Parathyroid adenoma (tissue), 2 donors: Measurements from ENCODE around the gene DDX10.

Experiments used
- H2AFZ ChIP-seq: fragments of 300-600 bp; sonication (generic); one replicate; pipeline ENCODE4 v1.7.0; 2017; ENCODE audit warnings: antibody characterized with exemption, mild to moderate bottlenecking
- H3K27ac ChIP-seq: fragments of 300-600 bp; sonication (generic); one replicate; pipeline ENCODE4 v1.7.0; 2017
- H3K27me3 ChIP-seq: fragments of 300-600 bp; sonication (generic); one replicate; pipeline ENCODE4 v1.7.0; 2017; ENCODE audit warnings: low read length; ENCODE audit not compliant: control insufficient read depth, insufficient read depth
- H3K36me3 ChIP-seq: fragments of 300-600 bp; sonication (generic); one replicate; pipeline ENCODE4 v1.7.0; 2017; ENCODE audit warnings: low read length; ENCODE audit not compliant: control insufficient read depth, insufficient read depth
- H3K4me1 ChIP-seq: fragments of 300-600 bp; sonication (generic); one replicate; pipeline ENCODE4 v1.7.0; 2017; ENCODE audit warnings: control low read depth
- H3K4me2 ChIP-seq: fragments of 300-600 bp; sonication (generic); one replicate; pipeline ENCODE4 v1.7.0; 2017; ENCODE audit warnings: low read length
- H3K4me3 ChIP-seq: fragments of 300-600 bp; sonication (generic); one replicate; pipeline ENCODE4 v1.7.0; 2017; ENCODE audit warnings: low read depth, low read length
- H3K79me2 ChIP-seq: fragments of 300-600 bp; sonication (generic); one replicate; pipeline ENCODE4 v1.7.0; 2017; ENCODE audit warnings: control low read depth
- H3K9ac ChIP-seq: fragments of 300-600 bp; sonication (generic); one replicate; pipeline ENCODE4 v1.7.0; 2017; ENCODE audit warnings: mild to moderate bottlenecking
- H3K9me3 ChIP-seq: fragments of 300-600 bp; sonication (generic); one replicate; pipeline ENCODE4 v1.7.0; 2017; ENCODE audit warnings: low read length; ENCODE audit not compliant: control insufficient read depth
- TF ChIP-seq, protein P1 (sequence below): fragments of 300-600 bp; sonication (generic); IDR thresholded peaks from one replicate; pipeline ENCODE4 v1.7.0; 2017; ENCODE audit warnings: antibody characterized with exemption, mild to moderate bottlenecking
- donor health status: primary hyperparathyroidism.

The DDX10 gene

DNA sequence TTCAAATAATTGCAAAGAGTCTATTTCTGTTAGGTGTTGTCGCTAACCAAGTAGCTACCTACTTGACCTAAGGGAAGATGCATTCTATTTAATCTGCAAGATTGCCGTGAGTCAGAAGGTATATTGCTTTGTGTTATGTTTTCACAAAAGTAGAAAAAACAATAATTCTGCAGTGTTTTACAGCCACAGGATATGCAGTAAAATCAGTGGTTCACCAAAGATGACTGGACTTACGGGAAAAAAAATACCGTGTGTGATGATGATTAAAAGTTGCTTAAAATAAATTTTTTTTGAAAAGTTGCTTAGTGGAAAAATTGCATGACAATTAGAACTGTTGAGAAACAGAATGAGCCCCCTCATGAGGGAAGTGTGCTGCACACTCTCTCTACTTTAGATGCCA, 209.1 kb downstream of the DDX10 start:
- no peak overlapping the region for H3K4me2 ChIP-seq
- no peaks in the 10 kb centered on the region for H3K9me3 ChIP-seq
- H3K4me3 ChIP-seq = no peak overlapping the region
- H3K4me1 ChIP-seq = no peaks in the 10 kb centered on the region
- no peak overlapping the region for H2AFZ ChIP-seq
- H3K9ac ChIP-seq = no peak overlapping the region
- H3K36me3 ChIP-seq = no peaks in the 10 kb centered on the region
- H3K27ac ChIP-seq = no peak overlapping the region
- no peaks in the 10 kb centered on the region for H3K79me2 ChIP-seq
- TF ChIP-seq, protein P1, sequence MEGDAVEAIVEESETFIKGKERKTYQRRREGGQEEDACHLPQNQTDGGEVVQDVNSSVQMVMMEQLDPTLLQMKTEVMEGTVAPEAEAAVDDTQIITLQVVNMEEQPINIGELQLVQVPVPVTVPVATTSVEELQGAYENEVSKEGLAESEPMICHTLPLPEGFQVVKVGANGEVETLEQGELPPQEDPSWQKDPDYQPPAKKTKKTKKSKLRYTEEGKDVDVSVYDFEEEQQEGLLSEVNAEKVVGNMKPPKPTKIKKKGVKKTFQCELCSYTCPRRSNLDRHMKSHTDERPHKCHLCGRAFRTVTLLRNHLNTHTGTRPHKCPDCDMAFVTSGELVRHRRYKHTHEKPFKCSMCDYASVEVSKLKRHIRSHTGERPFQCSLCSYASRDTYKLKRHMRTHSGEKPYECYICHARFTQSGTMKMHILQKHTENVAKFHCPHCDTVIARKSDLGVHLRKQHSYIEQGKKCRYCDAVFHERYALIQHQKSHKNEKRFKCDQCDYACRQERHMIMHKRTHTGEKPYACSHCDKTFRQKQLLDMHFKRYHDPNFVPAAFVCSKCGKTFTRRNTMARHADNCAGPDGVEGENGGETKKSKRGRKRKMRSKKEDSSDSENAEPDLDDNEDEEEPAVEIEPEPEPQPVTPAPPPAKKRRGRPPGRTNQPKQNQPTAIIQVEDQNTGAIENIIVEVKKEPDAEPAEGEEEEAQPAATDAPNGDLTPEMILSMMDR = no peak
- no peaks in the 10 kb centered on the region for H3K27me3 ChIP-seq

DNA sequence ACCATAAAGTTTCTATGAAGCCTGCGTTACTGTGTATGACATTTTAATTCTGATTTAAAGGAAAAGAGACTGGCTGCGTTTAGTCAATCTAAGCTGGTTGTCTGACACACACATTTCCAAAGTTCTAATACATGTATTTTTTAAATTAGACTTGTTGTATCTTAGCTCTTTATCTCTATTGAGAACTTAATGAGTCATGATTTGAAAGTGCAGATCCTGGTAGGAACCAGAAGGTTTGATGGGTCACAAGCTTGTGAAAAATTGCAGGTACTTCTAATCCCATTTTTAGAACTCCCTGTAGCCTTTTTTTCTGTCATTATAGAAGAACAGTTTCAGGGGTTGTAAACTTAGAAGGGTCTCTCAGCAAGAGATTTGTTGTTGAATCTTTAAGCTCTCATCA, 210.3 kb downstream of the DDX10 start:
- Histone ChIP-seq H3K9ac (no peak overlapping the region), H3K79me2 (no peaks in the 10 kb centered on the region), H3K36me3 (no peaks in the 10 kb centered on the region), H3K4me1 (no peaks in the 10 kb centered on the region), H3K4me2 (no peak overlapping the region), H3K27ac (no peak overlapping the region), H3K27me3 (no peaks in the 10 kb centered on the region), H3K4me3 (no peak overlapping the region), H3K9me3 (no peaks in the 10 kb centered on the region), H2AFZ (no peak overlapping the region)
- TF ChIP-seq, protein P1 = no peak

DNA sequence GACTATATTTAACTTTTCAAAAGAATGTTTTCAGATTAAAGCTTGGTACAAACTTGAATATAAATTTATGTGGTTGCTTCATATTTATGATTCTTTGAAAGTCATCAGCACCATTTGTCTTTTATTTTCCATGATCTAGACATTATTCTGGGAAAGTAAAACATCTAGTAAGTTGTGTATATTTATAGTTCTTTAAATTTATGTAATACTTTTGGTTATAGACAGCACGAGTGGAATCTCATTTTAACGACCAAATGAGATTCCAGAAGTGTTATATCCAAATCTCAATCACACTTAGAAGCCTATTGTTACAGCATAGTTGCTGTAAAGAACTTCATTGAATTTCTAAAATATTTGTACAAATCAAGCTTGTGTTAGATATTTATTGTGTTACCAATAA, 212.3 kb downstream of the DDX10 start:
- H3K27me3 ChIP-seq = no peaks in the 10 kb centered on the region
- H3K4me2 ChIP-seq = no peak overlapping the region
- no peak overlapping the region for H3K27ac ChIP-seq
- no peaks in the 10 kb centered on the region for H3K79me2 ChIP-seq
- TF ChIP-seq, protein P1 = no peak
- no peaks in the 10 kb centered on the region for H3K9me3 ChIP-seq
- no peaks in the 10 kb centered on the region for H3K36me3 ChIP-seq
- H3K9ac ChIP-seq = no peak overlapping the region
- no peak overlapping the region for H2AFZ ChIP-seq
- no peaks in the 10 kb centered on the region for H3K4me1 ChIP-seq
- no peak overlapping the region for H3K4me3 ChIP-seq

DNA sequence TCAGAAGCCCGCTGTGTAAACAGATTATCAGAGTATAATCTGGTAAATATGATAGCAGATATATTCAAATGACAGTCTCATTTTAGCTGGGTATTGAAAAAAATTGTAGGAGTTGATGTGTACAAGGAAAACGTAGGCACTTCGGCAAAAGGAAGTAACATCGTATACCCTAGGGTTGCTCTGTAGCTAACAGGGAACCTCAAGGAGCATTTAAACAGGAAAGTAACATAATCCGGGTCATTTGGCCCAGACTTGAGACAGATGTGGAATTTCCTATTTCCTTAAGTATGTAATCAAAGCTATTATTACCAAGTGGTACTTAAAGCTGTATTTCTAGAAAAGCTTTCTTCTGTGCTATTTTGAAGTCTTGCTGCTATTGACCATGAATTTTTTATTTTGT, 215.6 kb downstream of the DDX10 start:
- H3K36me3 ChIP-seq = no peaks in the 10 kb centered on the region
- no peaks in the 10 kb centered on the region for H3K4me1 ChIP-seq
- H3K4me2 ChIP-seq = no peak overlapping the region
- H3K27ac ChIP-seq = no peak overlapping the region
- H3K4me3 ChIP-seq = no peak overlapping the region
- H3K79me2 ChIP-seq = no peaks in the 10 kb centered on the region
- H3K9me3 ChIP-seq = no peaks in the 10 kb centered on the region
- no peak overlapping the region for H2AFZ ChIP-seq
- H3K9ac ChIP-seq = no peak overlapping the region
- TF ChIP-seq, protein P1 = no peak
- no peaks in the 10 kb centered on the region for H3K27me3 ChIP-seq

DNA sequence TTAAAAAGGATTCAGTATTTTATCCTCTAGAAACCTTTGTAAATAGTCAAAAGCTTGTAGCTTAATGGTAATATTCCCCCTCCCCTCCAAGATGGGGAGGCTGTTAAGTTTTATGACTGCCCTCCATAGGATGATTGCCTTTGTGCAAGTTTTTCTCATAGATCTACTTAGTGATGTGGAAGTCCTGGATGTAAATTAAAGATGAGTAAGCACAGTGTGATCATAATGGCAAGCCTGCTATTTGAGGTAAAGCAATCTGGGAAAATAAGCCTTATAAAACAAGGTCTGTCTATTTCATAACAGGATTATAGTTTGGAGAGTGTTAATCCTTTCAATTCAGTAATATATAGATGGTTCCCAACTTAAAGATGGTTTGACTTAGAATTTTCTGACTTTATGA, 216.3 kb downstream of the DDX10 start:
- H3K4me2 ChIP-seq = no peak overlapping the region
- TF ChIP-seq, protein P1 = no peak
- no peak overlapping the region for H3K9ac ChIP-seq
- H3K79me2 ChIP-seq = no peaks in the 10 kb centered on the region
- H3K9me3 ChIP-seq = no peaks in the 10 kb centered on the region
- H3K4me3 ChIP-seq = no peak overlapping the region
- no peaks in the 10 kb centered on the region for H3K27me3 ChIP-seq
- H2AFZ ChIP-seq = no peak overlapping the region
- no peaks in the 10 kb centered on the region for H3K36me3 ChIP-seq
- no peaks in the 10 kb centered on the region for H3K4me1 ChIP-seq
- no peak overlapping the region for H3K27ac ChIP-seq
